ENCODE measurements around the gene ASB11.

DNA sequence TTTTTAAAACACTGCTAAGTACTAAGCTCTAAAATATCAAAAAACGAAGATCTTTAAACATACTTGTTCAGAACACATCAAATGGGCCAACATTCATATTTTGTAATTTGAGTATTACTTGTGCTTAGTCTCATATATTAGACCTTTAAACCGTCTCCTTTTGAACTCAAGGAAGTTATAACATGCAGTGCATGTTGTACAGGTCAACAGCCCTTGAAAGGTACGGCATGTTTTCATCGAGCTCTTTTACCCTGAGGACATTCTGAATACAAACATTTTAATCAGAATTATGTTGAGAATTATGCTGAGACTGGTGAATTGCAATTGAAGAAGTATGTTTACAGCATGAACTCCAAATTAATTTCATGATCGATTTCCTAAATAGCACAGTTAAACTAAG lies 7.0 kb upstream of the ASB11 start:
- TF ChIP-seq, protein P1, sequence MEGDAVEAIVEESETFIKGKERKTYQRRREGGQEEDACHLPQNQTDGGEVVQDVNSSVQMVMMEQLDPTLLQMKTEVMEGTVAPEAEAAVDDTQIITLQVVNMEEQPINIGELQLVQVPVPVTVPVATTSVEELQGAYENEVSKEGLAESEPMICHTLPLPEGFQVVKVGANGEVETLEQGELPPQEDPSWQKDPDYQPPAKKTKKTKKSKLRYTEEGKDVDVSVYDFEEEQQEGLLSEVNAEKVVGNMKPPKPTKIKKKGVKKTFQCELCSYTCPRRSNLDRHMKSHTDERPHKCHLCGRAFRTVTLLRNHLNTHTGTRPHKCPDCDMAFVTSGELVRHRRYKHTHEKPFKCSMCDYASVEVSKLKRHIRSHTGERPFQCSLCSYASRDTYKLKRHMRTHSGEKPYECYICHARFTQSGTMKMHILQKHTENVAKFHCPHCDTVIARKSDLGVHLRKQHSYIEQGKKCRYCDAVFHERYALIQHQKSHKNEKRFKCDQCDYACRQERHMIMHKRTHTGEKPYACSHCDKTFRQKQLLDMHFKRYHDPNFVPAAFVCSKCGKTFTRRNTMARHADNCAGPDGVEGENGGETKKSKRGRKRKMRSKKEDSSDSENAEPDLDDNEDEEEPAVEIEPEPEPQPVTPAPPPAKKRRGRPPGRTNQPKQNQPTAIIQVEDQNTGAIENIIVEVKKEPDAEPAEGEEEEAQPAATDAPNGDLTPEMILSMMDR (IDR thresholded peaks at IDR 0.05; ENCODE audit: low read depth, low read length): no peak
- TF ChIP-seq EZH2phosphoT487 (IDR thresholded peaks at IDR 0.05; ENCODE audit: low read depth): no peak

Measured in OCI-LY3 (cell line).